ENCODE data around the gene BRIP1.
"Not testable (repeated sequence)": the region's sequence is repeated elsewhere in the genome, so short reads cannot be mapped to it uniquely, and the experiment has no call there.

Gene BRIP1

DNA sequence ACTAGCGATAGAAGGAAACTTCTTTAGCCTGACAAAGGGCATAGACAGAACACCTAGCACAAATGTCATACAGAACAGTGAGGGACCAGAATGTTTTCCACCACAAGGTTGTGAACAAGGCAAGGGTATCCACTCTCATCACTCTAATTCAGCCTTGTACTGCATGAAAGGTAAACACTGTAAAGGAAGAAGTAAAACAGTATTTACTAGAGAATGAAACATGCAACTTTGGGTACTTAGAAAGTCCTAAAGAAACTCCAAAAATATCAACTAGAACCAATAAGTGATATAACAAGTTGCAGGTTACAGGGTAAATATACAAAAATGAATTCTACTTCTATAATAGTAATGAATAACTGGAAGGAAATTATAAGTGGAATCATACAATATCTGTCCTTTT lies 32.2 kb downstream of the BRIP1 start:
- no peak for DNase-seq

DNA sequence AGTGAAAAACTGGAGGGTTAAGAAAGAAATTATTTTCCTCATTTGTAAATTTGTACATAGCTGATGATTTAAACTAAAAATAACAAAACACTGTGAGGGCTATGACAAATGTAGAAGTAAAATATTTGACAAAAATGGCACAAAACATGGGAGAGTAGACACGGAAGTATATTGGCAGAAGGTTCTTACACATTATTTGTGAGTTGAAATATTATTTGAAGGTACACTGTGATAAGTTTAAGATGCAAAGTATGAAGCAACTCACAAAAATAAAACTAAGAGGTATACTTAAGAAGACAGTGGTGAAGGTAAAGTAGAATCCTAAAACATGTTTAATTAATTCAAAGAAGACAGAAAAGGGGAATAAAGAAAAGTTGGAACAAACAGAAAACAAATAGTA lies 34.6 kb downstream of the BRIP1 start:
- no peak for DNase-seq

DNA sequence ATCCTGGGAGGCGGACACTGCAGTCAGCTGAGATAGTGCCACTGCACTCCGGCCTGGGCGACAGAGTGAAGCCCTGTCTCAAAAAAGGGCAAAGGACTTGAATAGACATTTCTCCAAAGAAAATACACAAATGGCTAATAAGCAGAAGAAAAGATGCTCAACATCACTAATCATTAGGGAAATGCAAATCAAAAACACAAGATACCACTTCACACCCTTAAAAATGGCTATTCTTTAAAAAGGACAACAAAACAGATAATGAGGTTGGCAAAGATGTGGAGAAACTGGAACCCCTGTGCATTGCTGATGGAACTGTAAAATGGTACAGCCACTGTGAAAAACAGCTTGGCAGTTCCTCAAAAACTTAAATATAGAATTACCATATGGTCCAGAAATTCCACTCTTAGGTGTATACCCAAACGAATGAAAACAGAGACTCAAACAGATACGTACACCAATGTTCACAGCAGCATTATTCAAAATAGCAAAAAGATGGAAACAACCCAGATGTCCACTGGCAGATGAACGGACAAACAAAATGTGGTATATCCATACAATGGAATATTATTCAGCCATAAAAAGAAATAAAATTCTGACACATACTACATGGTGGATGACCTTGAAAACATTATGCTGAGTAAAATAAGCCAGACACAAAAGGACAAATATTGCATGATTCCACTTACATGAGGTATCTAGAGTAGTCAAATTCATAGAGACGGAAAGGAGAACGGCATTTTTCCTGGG lies 35.5 kb downstream of the BRIP1 start:
- DNase-seq: no peak

DNA sequence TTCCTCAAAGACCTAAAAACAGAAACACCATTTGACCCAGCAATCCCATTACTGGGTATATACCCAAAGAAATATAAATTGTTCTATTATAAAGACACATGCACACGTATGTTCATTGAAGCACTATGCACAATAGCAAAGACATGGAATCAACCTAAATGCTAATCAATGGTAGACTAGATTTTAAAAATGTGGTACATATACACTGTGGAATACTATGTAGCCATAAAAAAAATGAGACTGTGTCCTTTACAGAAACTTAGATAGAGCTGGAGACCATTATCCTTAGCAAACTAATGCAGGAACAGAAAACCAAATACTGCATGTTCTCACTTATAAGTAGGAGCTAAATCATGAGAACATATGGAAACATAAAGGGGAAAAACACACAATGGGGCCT lies 36.5 kb downstream of the BRIP1 start:
- DNase-seq: not testable (repeated sequence)

DNA sequence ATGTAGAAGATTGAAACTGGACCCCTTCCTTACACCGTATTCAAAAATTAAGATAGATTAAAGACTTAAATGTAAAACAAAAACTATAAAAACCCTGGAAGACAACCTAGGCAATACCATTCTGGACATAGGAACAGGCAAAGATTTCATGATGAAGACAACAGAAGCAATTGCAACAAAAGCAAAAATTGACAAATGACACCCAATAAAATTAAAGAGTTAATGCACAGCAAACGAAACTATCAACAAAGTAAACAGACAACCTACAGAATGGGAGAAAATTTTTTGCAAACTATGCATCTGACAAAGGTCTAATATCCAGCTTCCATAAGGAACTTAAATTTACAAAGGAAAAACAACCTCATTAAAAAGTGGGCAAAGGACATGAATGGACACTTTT lies 37.1 kb downstream of the BRIP1 start:
- not testable (repeated sequence) for DNase-seq

DNA sequence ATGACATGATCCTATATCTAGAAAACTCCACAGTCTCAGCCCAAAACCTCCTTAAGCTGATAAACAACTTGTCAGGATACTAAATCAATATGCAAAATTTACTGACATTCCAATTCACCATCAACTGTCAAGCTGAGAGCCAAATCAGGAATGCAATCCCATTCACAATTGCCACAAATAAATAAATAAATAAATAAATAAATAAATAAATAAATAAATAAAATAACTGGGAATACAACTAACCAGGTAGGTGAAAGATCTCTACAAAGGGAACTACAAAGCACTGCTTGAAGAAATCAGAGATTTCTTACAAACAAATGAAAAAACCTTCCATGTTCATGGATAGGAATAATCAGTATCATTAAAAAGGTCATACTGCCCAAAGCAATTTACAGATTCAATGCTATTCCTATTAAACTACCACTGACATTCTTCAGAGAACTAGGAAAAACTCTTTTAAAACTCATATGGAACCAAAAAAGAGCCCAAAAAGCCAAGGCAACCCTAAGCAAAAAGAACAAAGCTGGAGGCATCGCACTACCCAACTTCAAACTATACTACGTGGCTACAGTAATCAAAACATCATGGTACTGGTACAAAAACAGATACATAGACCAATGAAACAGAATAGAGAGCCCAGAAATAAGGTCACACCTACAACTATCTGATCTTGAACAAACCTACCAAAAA lies 37.7 kb downstream of the BRIP1 start:
- no peak for DNase-seq

DNA sequence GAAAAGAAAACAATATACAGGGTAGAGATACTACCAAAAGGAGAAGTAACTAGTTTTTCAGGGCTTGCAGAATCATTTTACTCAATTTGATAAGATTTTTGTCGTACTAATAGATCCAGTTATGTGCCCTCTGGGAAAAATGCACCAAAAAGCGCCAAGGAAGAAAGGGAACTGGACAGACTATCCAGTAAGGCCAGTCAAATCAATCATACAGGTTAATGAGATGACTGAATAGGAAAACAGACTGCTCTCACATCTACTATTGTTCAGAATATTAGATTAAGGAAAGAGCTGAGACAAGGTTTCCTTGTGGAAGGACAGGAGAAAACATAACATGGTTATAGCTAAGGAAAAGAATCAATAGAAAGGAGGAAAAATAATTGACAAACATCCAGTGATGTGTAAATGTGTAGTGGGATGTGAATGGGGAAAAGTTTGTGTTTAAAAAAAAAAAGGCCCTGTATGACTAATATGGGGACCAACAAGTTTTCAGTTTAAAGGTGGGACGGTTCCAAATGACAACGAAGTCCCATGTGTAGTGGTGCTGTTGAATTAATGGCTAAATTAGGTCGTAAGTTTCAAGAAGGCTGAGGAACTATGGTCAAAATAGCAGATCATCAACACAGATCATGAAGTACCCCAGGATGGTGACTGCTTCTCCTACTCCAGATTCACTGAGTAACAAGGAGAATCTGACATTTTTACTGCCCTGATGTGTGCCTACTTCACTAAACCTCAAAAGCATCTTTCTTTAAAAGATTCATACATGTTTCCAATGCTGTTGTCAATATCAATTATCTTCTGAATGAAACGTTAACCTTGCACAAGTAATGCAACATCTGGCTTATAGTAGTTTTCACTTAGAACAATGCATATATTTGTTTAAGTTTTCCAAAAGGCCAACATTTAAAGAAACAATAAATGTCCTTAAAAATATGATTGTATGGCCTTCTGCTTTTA lies 40.7 kb downstream of the BRIP1 start:
- no peak for DNase-seq

DNA sequence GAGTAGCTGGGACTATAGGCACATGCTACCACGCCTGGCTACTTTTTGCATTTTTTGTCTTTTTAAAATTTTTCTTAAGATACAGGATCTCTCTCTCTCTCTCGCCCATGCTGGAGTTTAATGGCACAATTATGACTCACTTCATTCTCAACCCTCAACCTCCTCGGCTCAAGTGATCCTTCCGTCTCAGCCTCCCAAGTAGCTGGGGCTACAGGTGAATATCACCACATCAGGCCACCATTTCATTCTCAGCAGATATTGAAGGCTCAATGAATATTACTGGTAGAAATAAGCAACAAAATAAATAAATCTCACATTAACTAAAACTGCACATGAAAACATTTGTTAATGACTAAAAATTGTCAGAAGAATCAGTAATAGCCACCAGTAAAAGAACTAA lies 41.7 kb downstream of the BRIP1 start:
- DNase-seq: no peak

DNA sequence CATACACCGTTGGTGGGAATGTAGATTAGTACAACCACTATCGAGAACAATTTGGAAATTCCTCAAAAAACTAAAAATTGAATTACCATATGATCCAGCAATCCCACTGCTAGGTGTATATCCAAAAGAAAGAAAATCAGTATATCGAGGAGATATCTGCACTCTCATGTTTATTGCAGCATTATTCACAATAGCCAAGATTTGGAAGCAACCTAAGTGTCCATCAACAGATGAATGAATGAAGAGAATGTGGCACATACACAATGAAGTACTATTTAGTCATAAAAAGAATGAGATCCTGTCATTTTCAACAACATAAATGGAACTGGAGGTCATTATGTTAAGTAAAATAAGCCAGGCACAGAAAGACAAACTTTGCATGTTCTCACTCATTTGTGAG lies 44.1 kb downstream of the BRIP1 start:
- not testable (repeated sequence) for DNase-seq

DNA sequence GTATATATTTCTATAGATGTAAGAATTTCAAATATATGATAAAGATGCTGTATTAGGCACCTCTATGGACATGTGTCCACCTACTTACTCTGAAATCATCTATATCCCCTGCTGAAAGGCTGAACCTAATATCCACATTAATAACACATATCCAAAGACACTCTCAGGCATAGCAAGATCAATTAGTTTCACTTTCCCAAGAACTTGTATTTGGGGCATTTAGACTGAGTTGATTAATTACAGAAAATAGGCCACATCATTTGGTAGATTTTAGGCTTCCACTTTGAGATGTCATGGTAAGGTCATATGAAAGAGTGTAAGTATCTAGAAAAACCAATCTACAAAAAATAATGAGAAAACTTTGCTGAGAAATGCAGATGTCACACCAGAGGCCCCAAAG lies 45.1 kb downstream of the BRIP1 start:
- DNase-seq: no peak

DNA sequence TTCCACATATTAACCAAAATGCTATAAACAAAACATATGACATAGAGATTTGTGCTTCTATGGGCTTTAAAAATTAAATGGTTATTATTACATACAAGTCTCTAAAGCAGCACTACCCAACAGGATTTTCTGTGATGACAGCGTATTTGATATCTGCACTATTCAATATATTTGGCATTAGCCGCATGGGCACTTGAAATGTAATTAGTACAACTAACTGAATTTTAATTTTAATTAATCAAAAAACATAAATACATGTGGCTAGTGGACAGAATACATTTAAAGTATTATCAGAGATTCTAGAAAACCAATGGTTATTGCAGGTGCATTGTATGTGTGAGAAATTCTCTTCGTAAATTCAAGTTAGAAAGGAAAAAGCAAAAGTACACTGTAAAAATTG lies 45.9 kb downstream of the BRIP1 start:
- DNase-seq: no peak

DNA sequence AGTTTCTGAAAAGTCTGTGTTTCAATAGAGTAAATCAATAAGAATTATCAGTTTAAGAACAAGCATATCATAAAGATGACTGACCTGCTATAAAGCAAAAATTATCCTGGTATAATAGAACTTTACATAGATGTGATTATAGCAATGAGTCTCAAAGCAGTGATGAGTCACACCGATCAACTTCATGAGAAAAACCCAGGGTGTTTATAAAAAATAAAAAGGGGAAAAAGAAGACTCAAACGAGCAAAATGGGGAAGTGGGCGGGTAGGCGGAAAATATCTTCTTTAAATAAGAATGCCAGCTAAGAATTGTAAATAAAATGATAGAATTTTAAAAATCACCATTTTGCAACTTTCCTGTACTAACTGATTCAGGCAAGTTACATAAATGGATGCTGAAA lies 46.8 kb downstream of the BRIP1 start:
- DNase-seq: peak in 1 of 56 donors; percentile 2

DNA sequence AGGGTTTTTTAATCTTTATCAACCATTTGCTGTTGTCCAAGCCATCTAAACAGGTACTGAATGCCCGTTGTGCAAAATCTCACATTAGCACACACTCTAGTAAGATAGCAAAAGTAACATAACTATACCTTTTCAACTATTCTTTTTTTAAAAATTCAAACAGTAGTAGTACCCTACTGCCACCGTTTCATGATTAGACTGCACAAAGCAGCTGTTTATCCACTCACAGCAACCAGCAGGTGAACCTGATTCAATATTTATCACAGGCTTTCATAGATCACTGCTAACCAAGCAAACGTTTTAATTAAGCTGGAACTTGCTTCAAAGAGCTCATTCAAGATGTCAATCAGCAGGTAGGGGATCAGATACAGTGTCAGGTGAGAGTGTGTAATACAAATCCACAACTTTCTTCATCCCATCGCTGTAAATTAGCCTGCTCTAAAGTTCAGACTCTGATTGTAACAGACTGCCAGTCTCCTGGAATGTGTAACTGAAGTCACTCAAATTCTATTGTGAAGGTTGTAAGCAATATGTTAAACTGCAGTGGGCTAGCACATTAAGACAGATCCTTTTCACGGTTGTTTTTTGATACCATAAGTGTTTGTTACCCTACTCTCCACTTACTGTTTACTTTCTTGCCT lies 47.3 kb downstream of the BRIP1 start:
- no peak for DNase-seq

DNA sequence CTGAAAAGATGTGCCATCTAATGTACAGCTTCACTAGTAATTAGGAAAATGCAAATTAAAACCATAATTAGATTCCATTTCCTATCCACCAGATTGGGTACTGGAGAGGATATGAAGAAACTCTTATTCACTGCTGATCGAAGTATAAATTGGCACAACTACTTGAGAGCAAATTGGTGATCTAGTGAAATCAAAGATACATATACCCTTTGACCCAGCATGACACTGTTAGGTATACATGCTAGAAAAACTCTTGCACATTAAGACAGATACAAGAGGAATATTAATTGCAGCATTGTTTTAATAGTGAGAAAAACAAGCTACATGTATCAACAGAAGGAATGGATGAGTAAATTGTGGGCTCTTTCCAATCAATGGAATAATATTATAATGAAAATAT lies 48.8 kb downstream of the BRIP1 start:
- no peak for DNase-seq

DNA sequence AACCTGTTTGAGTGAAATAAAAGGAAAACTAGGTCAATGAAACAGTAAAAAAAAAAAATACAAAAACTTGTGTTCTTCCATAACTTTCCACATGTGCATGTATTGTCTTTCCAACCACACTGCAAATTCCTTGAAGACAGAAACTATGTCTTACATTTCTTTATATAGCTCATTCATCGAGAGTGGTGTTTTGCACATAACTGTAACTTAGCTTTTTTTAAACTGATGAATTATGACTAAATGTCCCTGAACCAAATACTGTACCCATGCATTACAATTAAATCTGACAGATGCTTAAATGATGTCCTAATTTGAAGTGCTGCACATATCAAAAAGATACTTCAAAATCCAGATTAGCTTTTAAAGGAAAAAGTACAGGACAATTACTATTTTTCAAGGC lies 50.1 kb downstream of the BRIP1 start:
- DNase-seq: no peak

DNA sequence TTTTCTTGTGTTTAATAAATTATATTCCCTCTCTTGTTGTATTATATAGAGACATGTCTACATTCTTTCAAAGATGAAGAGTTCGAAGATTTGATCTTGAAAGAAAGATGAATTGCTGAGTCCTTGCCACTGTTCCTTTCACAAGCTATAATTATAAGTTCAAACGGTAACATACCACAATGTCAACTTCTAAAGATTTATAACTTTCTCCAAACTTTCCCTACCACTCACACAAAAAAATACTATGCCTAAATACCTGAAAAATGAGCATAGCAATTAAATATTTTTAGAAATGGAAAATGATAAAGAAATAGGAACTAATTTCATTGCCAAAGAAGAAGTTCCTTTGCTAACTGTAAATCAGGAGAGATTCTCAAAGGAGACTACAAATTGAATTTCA lies 50.6 kb downstream of the BRIP1 start:
- DNase-seq: no peak

DNA sequence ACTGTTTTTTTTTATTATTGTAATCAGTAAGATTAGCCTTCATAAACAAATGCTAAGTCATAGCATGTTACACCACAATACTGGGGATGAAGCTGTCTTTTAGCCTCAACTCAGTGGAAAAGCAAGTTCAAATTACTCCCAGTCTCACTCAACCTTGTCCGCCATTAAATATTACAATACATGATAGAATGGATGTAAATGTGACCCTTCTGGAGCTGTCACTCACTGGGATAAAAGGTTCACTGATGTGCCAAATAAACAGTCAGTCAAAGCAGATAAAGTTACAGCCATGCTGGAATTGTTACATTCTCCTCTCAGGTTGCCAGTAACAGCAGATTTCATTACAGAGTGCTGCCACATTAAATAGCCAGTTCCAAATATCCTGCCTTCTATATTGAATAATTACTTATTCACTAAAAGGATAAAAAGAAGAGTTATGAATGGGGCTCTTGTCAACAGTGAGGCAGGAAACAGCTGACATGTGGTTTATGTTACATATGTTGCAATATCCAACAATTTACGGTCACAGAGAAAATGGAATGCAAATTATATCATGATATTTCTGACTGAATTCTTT lies 53.4 kb downstream of the BRIP1 start:
- DNase-seq: no peak

DNA sequence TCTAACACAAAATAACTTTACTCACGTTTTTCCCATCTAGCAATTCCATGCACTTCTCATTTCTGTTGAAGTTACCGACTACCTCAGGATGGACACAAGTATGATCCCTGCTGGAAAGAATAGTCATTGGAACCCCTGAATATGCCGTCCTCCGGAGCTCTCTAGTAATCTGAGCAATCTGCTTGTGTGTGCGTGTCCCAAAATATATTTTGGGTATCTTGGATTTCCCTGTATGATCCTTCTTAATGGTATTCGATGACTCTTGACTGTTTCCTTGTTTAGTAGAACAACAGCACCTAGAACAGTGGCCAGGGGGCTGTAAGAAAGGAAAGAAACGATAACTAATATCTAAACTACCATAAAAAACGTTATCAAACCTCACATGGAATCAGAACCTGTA lies 54.9 kb downstream of the BRIP1 start:
- DNase-seq: no peak

DNA sequence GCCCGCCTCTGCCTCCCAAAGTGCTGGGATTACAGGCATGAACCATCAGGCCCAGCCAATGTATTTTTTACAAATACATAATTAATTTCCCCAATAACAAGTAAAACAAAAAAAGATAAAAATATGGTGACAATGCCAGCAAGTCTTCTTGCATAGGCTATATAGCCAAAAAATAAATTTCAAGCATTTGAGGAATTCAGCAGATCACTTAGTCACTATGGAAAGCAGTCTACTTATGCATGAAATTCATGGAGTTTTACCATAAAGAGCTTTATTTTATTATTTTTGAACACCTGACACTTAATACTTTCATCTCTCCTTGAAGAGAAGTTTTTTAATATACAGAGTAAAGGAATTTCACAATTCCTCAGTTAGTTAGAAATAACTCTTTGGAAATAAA lies 56.4 kb downstream of the BRIP1 start:
- no peak for DNase-seq

DNA sequence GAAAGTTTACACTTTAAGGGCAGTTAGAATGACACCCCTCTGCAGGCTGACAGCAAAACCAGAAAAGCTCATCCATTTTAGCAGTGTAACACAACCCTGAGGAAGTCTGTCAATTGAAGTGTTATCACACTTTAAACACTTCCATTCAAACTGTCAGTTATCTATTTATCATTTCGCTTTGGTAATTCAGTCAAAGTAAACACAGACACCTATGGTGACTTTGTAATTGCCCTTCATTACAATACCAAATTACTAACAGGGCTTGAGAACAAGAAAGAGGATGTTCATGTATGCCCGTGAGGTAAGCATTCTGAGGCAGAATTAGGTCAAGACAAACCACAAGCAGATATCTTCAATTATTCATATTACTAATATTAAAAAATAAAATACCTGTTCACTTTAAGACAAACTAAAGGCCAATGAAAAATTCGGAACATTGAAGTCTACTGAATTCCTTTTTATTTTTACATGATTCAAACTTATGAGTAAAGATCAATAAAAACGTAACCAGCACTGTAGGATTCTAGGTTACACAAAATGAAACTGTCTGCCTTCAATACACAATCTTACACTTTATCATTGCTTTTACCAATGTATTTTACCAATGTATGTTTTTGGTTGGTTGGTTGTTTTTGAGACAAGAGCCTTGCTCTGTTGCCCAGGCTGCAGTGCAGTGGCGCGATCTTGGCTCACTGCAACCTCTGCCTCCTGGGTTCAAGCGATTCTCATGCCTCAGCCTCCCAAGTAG lies 57.1 kb downstream of the BRIP1 start:
- DNase-seq: no peak

DNA sequence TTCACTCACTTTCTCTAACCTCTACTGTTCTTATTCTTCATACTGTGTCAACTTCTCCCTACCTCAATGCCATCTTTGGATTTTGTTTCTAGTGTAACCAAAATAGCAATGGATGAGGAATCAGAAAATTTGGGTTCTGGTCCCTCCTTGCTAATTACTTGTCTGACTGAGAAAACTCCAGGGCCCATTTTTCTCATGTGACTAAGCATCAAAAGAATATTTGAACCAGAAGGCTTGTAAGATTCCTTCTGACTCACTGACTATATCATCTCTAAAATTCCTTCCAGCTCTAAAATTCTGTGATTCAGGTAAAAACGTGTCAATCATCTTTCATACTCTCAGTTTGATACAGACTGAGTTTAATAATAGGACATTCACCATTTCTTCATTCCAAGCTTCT lies 57.9 kb downstream of the BRIP1 start:
- no peak for DNase-seq
